GM10248 (cell line): ENCODE results near the gene ZBTB20.

ENCODE experiments used
- CTCF ChIA-PET: fragments of 300-600 bp; sonication (Branson Sonifier 250); formaldehyde crosslinking; extraction: SDS; loops from one replicate; lab custom pipeline; 2021; ENCODE audit warnings: antibody characterized with exemption; lab: Yijun Ruan, JAX
- POLR2A ChIA-PET: fragments of 350-650 bp; sonication (Branson Sonifier 250); formaldehyde crosslinking; extraction: SDS; loops from one replicate; lab custom pipeline; 2020; ENCODE audit warnings: antibody characterized with exemption; lab: Yijun Ruan, JAX
- DNase-seq: peaks from one replicate; pipeline ENCODE4 v3.0.0; 2012; ENCODE audit errors: extremely low spot score
- TF ChIP-seq, protein P1 (sequence below): IDR thresholded peaks from 2 replicates; pipeline ENCODE4 v1.5.1; 2012; ENCODE audit warnings: mild to moderate bottlenecking, low read depth; ENCODE audit errors: extremely low read depth, missing control alignments, control extremely low read depth

Gene ZBTB20

DNA sequence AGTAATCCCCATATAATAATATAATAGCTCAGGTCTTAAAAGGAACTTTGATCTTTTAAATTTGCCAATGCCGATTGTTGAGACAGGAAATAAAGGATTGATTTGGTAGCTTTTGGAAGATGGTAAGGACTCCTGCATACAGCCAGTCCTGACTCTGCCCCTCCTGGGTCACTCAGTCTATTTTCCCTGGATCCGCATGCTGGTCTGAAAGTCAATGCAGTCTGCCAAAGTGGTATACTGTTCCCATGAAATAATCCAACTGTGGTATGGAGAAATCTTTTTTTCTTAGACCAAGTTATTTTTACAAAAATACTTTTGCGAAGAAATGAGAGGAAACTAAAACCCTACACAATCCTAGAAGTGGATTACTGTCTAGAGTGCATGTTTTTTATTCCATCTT, 662.2 kb downstream of the ZBTB20 start:
- DNase-seq = no peak
- TF ChIP-seq, protein P1, sequence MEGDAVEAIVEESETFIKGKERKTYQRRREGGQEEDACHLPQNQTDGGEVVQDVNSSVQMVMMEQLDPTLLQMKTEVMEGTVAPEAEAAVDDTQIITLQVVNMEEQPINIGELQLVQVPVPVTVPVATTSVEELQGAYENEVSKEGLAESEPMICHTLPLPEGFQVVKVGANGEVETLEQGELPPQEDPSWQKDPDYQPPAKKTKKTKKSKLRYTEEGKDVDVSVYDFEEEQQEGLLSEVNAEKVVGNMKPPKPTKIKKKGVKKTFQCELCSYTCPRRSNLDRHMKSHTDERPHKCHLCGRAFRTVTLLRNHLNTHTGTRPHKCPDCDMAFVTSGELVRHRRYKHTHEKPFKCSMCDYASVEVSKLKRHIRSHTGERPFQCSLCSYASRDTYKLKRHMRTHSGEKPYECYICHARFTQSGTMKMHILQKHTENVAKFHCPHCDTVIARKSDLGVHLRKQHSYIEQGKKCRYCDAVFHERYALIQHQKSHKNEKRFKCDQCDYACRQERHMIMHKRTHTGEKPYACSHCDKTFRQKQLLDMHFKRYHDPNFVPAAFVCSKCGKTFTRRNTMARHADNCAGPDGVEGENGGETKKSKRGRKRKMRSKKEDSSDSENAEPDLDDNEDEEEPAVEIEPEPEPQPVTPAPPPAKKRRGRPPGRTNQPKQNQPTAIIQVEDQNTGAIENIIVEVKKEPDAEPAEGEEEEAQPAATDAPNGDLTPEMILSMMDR = no peak
- ChIA-PET CTCF (interaction anchor here (1.0 to 1.1 kb wide), 2 partner anchors 9 to 15 kb away, joined by 3 to 4 read pairs; no protein-coding TSS in a partner anchor), POLR2A (no interaction called here)

GRCh38 chr3:114481113-114481512, 666.0 kb downstream of the ZBTB20 start:
- TF ChIP-seq, protein P1 = no peak
- ChIA-PET CTCF (interaction anchor here (1.0 kb wide), 1 partner anchor 16 kb away, joined by 3 read pairs; no protein-coding TSS in a partner anchor), POLR2A (no interaction called here)
- no peak for DNase-seq

- POLR2A ChIA-PET = no interaction called here
- TF ChIP-seq, protein P1 = no peak
- CTCF ChIA-PET = no interaction called here
- no peak for DNase-seq
Observed at GRCh38 chr3:114480442-114480841, 666.6 kb downstream of the ZBTB20 start.

DNA sequence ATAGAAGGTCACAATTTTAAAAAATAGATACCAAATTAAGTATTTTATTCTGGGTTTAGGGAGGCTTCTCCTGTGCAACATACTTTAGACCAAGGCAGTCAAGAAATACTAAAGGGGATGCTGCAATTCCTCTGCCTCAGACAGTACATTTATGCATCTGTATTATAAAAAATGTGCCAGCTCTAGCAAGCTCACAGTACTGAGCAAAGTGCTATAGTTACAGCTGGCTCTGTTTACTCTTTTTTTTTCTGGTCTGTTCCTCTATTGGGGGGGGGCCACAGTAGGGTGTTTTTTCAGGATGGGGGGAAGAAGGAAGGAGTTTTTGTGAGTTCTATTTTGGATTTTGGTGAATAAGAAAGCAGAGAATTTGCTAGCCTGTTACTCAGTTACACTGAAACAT, 668.3 kb downstream of the ZBTB20 start:
- TF ChIP-seq, protein P1 = no peak
- ChIA-PET POLR2A (no interaction called here), CTCF (no interaction called here)
- no peak for DNase-seq

DNA sequence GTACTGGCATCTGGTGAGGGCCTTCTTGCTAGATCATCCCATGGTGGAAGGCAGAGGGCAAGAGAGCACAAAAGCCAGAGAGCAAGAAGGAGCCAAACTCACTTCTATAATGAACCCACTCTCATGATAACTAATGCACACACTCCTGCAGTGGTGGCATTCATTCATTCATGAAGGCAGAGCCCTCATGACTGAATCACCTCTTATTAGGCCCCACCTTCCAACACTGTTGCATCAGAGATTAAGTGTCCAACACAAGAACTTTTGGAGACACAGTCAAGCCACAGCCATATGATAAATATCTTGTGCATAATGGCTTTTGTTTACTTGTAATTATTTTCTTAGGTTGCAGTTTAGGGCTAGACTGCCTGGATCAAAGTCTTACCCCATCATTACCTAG, 670.6 kb downstream of the ZBTB20 start:
- no peak for DNase-seq

DNA sequence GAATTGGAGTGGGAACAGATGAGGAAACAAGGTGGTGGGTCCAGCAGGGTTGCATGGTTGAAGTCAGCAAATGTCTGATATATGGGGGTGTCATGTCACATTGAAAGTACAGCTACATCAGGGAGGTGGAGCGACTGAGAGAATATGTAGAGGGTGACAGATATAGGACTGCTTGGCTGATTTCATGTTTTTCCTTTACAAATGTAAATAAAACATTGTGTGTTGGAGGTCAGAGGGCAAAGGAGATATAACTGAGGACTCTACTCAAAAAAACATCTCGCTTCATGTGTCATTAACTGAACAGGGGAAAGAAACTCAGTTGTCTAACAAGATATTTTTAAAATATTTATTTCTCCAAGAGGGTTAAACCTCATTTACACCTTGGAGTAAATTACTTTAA, 675.6 kb downstream of the ZBTB20 start:
- POLR2A ChIA-PET = no interaction called here
- no peak for DNase-seq

More for the DNA sequence above, 670.6 kb downstream of the ZBTB20 start:
- ChIA-PET POLR2A (no interaction called here), CTCF (no interaction called here)
- TF ChIP-seq, protein P1 = no peak

More for the DNA sequence above, 675.6 kb downstream of the ZBTB20 start:
- CTCF ChIA-PET = no interaction called here
- TF ChIP-seq, protein P1 = no peak
